NOMO-1 treated with DMSO at 0.1 percent for 48 hours (cell line): ENCODE results near the gene RFX2.

ENCODE experiments used
- DNase-seq: peaks from one replicate; lab custom pipeline; 2025; ENCODE audit not compliant: unreplicated experiment; lab: John Stamatoyannopoulos, UW

The RFX2 gene

GRCh38 chr19:6061376-6062130 is 48.7 kb downstream of the RFX2 start:
- DNase-seq, result no peak

- DNase-seq, result no peak
Observed at GRCh38 chr19:6060600-6061375, 49.5 kb downstream of the RFX2 start.

GRCh38 chr19:6059988-6060599 is 50.2 kb downstream of the RFX2 start:
- DNase-seq, result no peak

- DNase-seq, result no peak
Observed at GRCh38 chr19:6059396-6059947, 50.8 kb downstream of the RFX2 start.

- no peak for DNase-seq
Observed at GRCh38 chr19:6058518-6059201, 51.6 kb downstream of the RFX2 start.

- no peak for DNase-seq
Observed at GRCh38 chr19:6057651-6058517, 52.4 kb downstream of the RFX2 start.

GRCh38 chr19:6056801-6057650 is 53.3 kb downstream of the RFX2 start:
- DNase-seq, result peak; percentile 99

- DNase-seq, result no peak
Observed at GRCh38 chr19:6056282-6056741, 54.0 kb downstream of the RFX2 start.

- DNase-seq, result no peak
Observed at GRCh38 chr19:6055013-6055795, 55.1 kb downstream of the RFX2 start.

GRCh38 chr19:6048793-6049405 is 61.4 kb downstream of the RFX2 start:
- peak; percentile 66 for DNase-seq

- DNase-seq, result no peak
Observed at GRCh38 chr19:6048348-6048747, 62.0 kb downstream of the RFX2 start.

- DNase-seq, result peak; percentile 17
Observed at GRCh38 chr19:6047741-6048251, 62.5 kb downstream of the RFX2 start.

GRCh38 chr19:6047256-6047655 is 63.0 kb downstream of the RFX2 start:
- no peak for DNase-seq

GRCh38 chr19:6045108-6045507 is 65.2 kb downstream of the RFX2 start:
- DNase-seq, result no peak

GRCh38 chr19:6044056-6044805 is 66.1 kb downstream of the RFX2 start:
- DNase-seq, result no peak

- DNase-seq, result no peak
Observed at GRCh38 chr19:6042776-6043726, 67.2 kb downstream of the RFX2 start.
